Measurements from ENCODE around the gene SEMA4G.

Gene SEMA4G

DNA sequence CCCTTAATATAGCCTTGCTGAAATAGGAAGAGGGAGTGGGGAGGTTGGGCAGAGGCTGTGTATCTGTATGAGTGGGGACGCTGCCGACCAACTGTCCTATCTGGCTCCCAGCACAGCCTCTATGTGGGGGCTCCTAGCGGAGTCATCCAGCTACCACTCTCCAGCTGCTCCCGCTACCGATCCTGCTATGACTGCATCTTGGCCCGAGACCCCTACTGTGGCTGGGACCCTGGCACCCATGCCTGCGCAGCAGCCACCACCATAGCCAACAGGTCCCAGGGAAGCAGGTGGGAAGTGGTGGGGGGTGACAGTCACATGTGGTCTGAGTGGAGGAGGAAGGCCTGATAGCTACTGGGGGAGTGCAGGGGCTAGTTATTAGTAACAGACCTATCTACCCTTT lies 11.4 kb downstream of the SEMA4G start:
- TF ChIP-seq, protein P1, sequence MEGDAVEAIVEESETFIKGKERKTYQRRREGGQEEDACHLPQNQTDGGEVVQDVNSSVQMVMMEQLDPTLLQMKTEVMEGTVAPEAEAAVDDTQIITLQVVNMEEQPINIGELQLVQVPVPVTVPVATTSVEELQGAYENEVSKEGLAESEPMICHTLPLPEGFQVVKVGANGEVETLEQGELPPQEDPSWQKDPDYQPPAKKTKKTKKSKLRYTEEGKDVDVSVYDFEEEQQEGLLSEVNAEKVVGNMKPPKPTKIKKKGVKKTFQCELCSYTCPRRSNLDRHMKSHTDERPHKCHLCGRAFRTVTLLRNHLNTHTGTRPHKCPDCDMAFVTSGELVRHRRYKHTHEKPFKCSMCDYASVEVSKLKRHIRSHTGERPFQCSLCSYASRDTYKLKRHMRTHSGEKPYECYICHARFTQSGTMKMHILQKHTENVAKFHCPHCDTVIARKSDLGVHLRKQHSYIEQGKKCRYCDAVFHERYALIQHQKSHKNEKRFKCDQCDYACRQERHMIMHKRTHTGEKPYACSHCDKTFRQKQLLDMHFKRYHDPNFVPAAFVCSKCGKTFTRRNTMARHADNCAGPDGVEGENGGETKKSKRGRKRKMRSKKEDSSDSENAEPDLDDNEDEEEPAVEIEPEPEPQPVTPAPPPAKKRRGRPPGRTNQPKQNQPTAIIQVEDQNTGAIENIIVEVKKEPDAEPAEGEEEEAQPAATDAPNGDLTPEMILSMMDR (IDR thresholded peaks at IDR 0.05; ENCODE audit: extremely low read depth, insufficient read depth, missing control alignments): no peak
- in situ Hi-C loops (cut with MboI; ENCODE audit: low pct_unique_long_range_greater_than_20kb, low sequenced_read_pairs, unreplicated experiment): no loop called here

DNA sequence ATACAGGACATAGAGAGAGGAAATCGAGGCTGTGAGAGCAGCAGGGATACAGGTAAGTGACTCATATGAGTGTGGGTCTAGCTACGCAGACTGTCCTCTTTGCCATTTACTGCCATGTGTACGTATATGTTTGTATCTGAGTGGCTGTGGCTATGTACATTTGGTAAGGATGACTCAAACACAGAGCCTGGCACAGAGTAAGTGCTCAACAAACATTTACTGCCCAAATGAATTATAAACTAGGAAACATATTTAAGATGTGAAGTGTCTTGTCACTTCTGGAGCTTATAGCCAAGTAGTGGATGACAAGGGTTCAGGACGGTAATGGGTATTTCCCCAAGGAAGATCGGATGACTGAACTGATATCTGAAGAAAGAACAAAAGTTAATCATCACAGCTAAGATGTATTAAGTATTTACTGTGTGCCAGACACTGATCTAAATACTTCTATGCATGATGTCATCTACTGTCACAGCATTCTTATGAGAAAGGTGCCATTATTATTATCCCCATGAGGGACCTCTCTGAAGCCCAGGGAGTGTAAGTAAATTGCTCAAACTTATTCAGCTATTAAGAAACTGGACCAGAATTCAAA lies 12.0 kb downstream of the SEMA4G start:
- TF ChIP-seq, protein P1 (IDR thresholded peaks at IDR 0.05; ENCODE audit: extremely low read depth, insufficient read depth, missing control alignments): no peak
- in situ Hi-C loops (cut with MboI; ENCODE audit: low pct_unique_long_range_greater_than_20kb, low sequenced_read_pairs, unreplicated experiment): no loop called here
- no peak for DNase-seq (ENCODE audit: low spot score)

More for the DNA sequence above, 11.4 kb downstream of the SEMA4G start:
- no peak for DNase-seq (ENCODE audit: low spot score)

DNA sequence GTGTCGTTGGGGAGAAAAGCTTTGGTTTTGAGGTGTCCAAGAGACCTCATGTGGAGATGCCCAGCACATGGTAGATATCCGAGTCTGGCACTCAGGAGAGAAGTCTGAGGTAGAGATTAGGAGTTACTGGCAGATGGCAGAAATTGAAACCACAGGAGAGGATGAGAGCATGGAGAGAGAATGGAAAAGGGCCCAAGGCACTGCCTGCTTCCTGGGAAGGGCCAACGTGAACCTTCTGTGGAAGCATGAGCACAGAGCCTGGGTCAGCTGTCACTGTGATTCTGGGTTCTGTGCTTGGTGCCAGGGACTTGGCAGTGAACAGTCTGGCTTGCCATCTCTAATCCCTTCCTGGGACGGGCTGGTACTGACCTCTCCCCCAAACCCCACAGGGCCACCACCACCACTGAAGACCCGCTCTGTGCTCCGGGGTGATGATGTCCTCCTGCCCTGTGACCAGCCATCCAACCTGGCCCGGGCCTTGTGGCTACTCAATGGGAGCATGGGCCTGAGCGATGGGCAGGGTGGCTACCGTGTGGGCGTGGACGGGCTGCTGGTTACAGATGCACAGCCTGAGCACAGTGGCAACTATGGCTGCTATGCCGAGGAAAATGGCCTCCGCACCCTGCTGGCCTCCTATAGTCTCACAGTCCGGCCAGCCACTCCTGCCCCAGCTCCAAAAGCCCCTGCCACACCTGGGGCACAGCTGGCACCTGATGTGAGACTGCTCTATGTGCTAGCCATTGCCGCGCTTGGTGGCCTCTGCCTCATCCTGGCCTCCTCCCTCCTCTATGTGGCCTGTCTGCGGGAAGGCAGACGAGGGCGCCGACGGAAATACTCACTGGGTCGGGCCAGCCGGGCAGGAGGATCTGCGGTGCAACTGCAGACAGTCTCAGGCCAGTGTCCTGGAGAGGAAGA lies 13.9 kb downstream of the SEMA4G start:
- no peak for DNase-seq (ENCODE audit: low spot score)
- in situ Hi-C loops (cut with MboI; ENCODE audit: low pct_unique_long_range_greater_than_20kb, low sequenced_read_pairs, unreplicated experiment): no loop called here
- TF ChIP-seq, protein P1 (IDR thresholded peaks at IDR 0.05; ENCODE audit: extremely low read depth, insufficient read depth, missing control alignments): no peak

DNA sequence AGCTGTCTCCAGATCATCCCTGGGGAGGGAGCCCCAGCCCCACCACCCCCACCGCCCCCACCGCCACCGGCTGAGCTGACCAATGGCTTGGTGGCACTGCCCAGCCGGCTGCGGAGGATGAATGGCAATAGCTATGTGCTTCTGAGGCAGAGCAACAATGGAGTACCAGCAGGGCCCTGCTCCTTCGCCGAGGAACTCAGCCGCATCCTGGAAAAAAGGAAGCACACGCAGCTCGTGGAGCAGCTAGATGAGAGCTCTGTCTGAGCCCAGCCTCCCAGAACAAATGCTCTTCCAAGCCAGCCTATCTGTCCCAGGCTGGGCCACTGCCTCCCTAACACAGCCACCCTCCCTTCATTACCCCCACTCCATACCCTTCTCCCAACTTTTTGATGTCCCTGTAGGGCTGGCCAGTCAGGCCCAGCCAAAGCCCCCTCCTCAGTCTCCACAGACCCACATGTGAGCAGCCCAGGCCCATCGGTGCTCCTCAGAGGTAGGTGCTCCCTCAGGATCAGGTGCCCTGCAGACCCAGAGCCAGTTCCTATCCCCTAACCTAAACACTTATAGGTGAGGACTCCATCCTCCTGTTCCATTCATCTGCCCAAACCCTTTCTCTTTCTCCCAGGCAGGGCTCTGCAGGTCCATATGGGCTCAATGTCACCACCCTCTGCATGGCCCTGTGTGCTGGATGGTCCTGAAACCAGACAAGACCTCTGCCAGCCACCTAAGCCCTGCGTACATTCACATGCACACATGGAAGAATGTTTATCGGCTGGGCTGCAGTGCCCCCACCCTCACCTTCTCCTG lies 14.8 kb downstream of the SEMA4G start:
- in situ Hi-C loops (cut with MboI; ENCODE audit: low pct_unique_long_range_greater_than_20kb, low sequenced_read_pairs, unreplicated experiment): no loop called here
- TF ChIP-seq, protein P1 (IDR thresholded peaks at IDR 0.05; ENCODE audit: extremely low read depth, insufficient read depth, missing control alignments): no peak
- DNase-seq (ENCODE audit: low spot score): no peak

DNA sequence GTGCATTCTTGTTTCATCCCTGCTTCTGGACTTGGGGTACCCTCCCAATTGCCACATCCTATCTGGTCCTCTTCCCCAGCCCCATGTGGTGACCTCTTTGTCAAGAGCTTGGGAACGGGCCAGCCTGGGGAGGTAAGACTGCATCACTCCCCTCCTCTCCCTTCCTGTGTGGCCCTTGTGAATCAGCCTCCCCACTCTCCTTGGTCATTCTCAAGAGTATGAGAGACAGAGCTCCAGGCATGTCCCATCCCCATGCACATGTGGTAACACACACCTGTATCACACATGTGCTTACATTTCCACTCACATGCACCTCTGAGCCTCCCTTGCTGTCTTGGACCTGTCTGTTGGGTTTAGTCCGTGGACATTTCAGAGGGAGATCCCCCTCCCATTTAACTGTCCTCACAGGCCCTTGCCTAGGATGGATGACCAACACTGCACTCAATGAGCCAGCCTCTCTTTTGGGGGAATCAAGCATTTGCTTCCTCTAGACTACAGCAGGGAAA lies 15.4 kb downstream of the SEMA4G start:
- in situ Hi-C loops (cut with MboI; ENCODE audit: low pct_unique_long_range_greater_than_20kb, low sequenced_read_pairs, unreplicated experiment): no loop called here
- no peak for DNase-seq (ENCODE audit: low spot score)
- TF ChIP-seq, protein P1 (IDR thresholded peaks at IDR 0.05; ENCODE audit: extremely low read depth, insufficient read depth, missing control alignments): no peak

DNA sequence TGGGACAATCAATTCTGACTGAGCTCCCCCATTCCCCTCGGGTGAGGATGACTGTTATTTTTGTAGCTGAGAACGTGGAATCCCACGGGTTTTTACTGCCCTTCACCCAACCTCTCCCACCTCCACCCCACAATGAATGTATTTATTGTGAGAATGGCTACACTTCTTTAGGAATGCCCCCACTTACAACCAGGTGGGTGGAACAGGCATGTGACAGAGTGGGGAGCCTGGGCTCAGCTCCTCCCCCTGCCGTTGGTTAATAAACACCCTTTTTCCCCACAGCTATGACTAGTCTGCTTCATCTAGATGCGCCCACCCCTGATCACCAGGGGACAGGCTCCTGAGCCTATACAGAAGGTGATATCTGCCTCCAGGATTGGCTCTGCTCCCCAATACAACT lies 16.0 kb downstream of the SEMA4G start:
- in situ Hi-C loops (cut with MboI; ENCODE audit: low pct_unique_long_range_greater_than_20kb, low sequenced_read_pairs, unreplicated experiment): no loop called here
- DNase-seq (ENCODE audit: low spot score): no peak
- TF ChIP-seq, protein P1 (IDR thresholded peaks at IDR 0.05; ENCODE audit: extremely low read depth, insufficient read depth, missing control alignments): no peak

All from GM13977 (cell line).